ENCODE measurements around the gene KRTAP10-8.
"Not testable (repeated sequence)": the region's sequence is repeated elsewhere in the genome, so short reads cannot be mapped to it uniquely, and the experiment has no call there.

The KRTAP10-8 gene, protein sequence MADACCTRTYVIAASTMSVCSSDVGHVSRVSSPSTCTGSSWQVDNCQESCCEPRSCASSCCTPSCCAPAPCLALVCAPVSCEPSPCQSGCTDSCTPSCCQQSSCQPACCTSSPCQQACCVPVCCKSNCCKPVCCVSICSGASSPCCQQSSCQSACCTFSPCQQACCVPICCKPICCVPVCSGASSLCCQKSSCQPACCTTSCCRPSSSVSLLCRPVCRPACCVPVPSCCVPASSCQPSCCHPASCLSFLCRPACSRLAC

DNA sequence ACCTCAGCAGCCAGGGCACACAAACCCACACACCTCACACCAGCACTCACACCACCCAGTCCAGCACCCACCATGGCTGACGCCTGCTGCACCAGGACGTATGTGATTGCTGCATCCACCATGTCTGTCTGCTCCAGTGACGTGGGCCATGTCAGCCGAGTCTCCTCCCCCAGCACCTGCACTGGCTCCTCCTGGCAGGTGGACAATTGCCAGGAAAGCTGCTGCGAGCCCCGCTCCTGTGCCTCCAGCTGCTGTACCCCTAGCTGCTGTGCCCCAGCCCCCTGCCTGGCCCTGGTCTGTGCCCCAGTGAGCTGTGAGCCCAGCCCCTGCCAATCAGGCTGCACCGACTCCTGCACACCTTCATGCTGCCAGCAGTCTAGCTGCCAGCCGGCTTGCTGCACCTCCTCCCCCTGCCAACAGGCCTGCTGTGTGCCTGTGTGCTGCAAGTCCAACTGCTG lies at the start of gene KRTAP10-8:
Gene KRTAP10-8 (plus strand): TSS at position 51 of the 458 bp plus-strand sequence. CDS start 22 bp downstream, at position 73.
- H3K4me3 ChIP-seq (ENCODE audit: low read length), result no peak within 1 kb of the TSS
- no peak for TF ChIP-seq ZNF274 (IDR thresholded peaks at IDR 0.05; ENCODE audit: low read depth, low read length)

DNA sequence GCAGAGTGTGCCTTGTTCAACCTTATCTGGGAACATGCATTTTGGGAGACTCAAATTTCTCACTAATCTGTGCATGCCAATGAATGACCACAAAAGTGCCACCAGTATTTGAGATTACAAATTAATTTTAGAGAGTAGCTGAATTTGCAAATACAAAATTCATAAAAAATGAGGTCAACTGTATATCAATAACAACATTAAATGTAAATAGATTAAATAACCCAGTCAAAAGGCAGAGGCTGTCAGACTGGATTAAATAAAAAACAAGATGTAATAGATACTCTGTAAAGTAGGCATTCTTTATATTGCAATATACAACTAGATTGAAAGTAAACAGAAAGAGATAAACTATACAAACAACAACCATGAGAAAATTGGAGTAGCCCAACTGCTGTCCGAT lies 47.8 kb upstream of the KRTAP10-8 start:
- no peak for TF ChIP-seq ZNF274 (IDR thresholded peaks at IDR 0.05; ENCODE audit: low read depth, low read length)
- H3K4me3 ChIP-seq (ENCODE audit: low read length), result no peak overlapping the region

DNA sequence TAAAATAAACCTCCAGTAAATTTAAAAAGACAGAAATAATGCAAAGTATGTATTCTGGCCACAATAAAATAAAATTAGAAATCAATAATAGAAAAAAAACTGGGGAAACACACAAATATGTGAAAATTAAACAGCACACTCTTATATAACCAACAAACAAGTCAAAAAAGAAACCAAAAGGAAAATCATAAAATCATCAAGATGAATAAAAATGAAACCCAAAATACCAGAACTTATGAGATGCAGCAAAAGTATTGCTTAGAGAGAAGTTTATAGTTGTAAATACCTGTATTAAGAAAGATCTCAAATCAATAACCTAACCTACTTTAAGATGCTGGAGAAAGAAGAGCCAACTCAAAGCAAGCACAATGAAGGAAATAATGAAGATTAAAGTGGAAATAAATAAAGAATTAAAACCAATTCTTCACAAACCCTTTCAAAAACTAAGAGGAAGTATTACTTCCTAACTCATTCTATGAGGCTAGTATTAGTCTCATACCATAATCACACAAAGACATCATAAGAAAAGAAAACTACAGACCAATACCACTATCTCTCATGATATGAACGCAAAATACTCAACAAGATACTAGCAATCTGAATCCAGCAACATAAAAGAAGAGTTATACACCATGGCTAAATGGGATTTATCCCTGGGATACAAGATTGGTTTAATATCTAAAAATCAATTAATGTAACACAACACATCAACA lies 46.8 kb upstream of the KRTAP10-8 start:
- no peak for TF ChIP-seq ZNF274 (IDR thresholded peaks at IDR 0.05; ENCODE audit: low read depth, low read length)
- no peak overlapping the region for H3K4me3 ChIP-seq (ENCODE audit: low read length)

DNA sequence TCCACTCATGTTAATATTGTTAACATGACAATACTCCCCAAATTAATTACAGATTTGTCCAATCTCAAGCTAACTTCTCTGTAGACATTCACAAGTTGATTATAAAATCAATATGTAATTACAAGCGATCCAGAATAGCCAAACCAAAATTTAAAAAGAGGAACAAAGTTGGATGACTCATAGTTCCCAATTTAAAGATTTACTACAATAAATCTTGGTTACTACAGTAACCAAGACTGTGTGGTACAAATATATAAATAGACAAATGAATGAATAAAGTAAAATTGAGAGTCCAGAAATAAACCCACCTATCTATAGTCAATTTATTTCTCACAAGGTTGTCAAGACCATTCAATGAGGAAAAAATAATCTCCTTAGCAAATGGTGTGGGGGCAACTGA lies 45.5 kb upstream of the KRTAP10-8 start:
- no peak overlapping the region for H3K4me3 ChIP-seq (ENCODE audit: low read length)
- no peak for TF ChIP-seq ZNF274 (IDR thresholded peaks at IDR 0.05; ENCODE audit: low read depth, low read length)

DNA sequence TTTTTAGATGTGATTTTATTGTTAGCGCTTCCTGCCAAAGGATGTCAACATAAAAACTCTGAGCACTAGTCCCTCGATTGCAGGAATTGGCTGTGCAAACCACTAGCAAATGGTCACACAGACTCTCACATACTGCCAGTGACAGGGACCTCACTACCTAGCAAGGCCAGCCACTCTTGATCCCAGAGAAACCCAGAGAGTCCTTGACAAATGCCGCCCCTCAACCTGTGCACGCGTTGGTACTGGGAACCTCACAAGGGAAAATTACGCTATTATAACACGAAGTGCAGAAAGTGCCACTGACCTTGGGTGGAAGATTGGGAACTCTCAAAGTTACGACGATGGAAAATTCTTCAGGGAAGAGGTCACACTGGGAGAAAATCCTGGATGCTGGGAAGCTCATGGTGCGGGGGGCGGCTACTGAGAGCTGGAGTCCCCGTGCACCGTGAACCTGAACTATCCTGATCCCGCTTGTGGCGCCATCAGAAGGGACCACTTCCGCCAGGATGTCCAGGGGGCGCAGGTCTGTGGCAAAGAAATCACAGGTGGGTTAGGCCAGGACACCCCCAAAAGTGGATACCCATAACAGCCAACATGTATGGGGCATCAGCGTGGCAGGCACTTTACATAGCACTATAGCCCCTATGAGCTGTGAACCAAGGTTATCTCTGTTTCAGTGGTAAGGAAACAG lies 44.3 kb upstream of the KRTAP10-8 start:
- TF ChIP-seq ZNF274 (IDR thresholded peaks at IDR 0.05; ENCODE audit: low read depth, low read length), result no peak
- H3K4me3 ChIP-seq (ENCODE audit: low read length), result no peak overlapping the region

GRCh38 chr21:44568261-44568660 lies 43.6 kb upstream of the KRTAP10-8 start:
- no peak overlapping the region for H3K4me3 ChIP-seq (ENCODE audit: low read length)
- no peak for TF ChIP-seq ZNF274 (IDR thresholded peaks at IDR 0.05; ENCODE audit: low read depth, low read length)

- no peak for TF ChIP-seq ZNF274 (IDR thresholded peaks at IDR 0.05; ENCODE audit: low read depth, low read length)
- no peak overlapping the region for H3K4me3 ChIP-seq (ENCODE audit: low read length)
Measured at GRCh38 chr21:44568667-44569556, 43.0 kb upstream of the KRTAP10-8 start.

DNA sequence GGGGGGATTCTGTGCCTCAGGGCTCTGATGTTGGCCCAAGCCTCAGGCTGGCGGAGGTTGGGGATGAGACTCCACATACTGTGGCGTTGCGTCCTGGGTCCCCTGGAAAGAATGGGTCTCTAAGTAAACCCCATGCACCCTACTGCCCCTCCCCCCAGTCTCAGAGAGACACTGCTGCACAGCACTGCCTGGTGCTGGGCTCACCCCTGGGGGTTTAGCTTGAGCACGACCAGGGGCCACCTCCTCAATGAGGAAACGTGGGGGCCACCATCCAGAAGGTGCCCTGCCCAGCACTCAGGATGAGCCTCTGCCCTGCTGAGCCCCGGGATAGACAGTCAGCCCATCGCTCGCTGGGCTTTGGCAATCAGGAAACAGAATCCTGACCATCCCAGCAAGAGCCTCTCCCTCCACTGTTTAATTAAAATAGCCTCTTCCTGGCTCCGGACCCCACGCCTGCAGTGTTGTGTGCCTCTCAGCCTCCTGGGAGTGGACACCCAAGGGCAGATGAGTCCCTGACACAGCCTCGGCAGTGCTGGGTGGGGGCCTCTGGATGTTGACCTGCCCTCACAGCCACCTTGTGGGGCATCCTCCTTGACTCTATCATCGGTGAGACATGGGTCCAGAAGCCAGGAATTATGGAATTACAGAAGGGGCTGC lies 41.9 kb upstream of the KRTAP10-8 start:
- no peak for TF ChIP-seq ZNF274 (IDR thresholded peaks at IDR 0.05; ENCODE audit: low read depth, low read length)
- H3K4me3 ChIP-seq (ENCODE audit: low read length), result no peak overlapping the region

DNA sequence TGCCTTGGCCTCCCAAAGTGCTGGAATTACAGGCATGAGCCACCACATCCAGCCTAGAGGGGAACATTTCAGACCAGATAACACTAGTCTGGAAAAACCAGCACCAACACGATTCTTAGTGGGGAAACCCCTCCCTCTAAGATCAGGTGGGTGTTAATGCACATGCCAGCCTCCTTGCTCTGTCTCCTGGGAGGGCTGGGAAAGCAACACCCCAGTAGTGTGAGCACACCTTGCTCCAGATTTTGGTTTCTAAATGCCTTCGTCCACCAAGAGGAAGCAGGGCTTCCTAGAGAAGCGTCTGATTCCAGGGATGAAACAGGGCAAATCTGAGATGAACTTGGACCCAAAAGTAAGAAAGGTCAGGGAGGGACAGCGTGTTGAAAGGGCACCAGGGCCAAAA lies 40.6 kb upstream of the KRTAP10-8 start:
- TF ChIP-seq ZNF274 (IDR thresholded peaks at IDR 0.05; ENCODE audit: low read depth, low read length), result no peak
- H3K4me3 ChIP-seq (ENCODE audit: low read length), result no peak overlapping the region

DNA sequence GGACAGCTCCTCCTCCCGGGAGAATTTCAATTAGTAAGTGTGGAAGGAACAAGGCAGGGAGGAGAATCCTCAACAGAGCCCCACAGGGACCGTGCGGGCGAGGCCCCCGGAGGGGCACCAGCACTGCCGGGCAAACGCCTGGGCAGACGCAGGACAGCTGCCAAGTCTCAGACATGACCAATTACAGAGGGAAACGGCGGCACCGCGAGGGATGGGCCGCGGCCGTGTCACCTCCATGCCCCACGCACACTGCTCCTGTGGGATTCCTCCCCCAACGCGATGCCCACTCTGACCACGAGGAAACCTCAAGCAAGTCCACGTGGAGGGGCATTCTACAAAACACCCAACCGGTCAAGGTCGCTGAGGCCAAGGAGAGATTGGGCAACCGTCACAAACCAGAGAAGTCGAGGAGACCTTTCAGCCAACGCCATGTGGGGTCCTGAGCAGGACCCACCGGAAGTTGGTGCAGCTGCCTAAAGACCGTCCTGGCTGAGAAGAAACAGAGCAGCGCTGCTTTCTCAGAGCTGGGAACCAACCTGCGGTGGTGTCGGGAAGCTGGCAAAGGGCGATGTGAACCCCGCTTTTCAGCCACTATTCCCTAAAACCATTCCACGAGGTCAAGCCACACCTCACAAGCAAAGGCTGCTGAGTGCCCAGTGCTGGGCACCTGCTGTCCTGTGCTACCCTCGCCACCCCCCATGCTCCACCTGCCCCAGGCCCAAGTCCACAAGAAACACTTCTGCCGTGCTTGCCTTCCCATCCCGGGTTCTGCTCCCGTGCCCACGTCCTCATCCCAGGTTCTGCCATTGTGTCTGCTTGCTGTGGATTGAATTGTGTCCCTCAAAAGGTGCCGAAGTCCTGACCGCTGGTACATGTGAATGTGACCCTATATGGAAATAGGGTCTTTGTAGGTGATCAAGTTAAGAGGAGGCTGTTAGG lies 39.8 kb upstream of the KRTAP10-8 start:
- TF ChIP-seq ZNF274 (IDR thresholded peaks at IDR 0.05; ENCODE audit: low read depth, low read length), result no peak
- H3K4me3 ChIP-seq (ENCODE audit: low read length), result no peak overlapping the region

DNA sequence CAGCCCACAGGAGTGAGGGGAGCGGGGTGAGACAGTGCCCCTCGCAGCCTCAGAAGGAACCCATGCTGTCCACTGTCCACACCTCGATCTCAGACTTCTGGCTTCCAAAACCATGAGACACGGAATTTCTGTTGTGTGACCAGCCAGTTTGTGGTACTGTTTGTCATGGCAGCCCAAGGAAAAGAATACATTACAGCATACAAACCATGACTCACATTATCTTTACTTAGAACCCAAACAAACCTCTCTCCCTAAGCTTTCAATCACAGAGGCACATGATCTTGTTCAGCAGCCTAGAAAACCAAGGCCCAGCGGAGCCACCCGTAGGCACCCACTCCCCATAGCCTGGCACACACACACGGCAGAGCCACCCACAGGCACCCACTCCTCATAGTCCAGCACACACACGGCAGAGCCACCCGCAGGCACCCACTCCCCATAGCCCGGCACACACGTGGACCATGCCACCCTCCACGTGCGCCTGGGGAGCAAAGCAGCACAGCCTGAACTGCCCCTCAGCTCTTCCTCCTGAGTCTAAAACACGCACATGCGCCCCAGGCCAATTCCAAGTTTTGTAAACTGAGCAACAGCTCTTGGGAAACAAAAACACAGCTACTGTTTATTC lies 38.8 kb upstream of the KRTAP10-8 start:
- no peak for TF ChIP-seq ZNF274 (IDR thresholded peaks at IDR 0.05; ENCODE audit: low read depth, low read length)
- no peak overlapping the region for H3K4me3 ChIP-seq (ENCODE audit: low read length)

GRCh38 chr21:44573630-44574456 lies 38.0 kb upstream of the KRTAP10-8 start, which contains the start of gene KRTAP10-4:
Gene KRTAP10-4, plus strand, starts transcription at chr21:44573729. Its CDS starts 30 bp downstream, at chr21:44573759.
- H3K4me3 ChIP-seq (ENCODE audit: low read length), result not testable (repeated sequence)

Measured in GM08714 (cell line).